Aorta (tissue), 5 donors: ENCODE measurements around the gene NRARP. TPM values are rescaled to one million over a fixed set of nuclear protein-coding genes. Genes with fewer than 3 reads are reported as not detected.

Source experiments
- ATAC-seq: fragments of 200-7000 bp; cut with Tn5 transposase; one replicate; pipeline ENCODE4 v1.9.1; 2022; ENCODE audit warnings: moderate library complexity; ENCODE audit not compliant: low FRiP score
- DNase-seq, 2 donors: peaks; one replicate each; pipeline ENCODE4 v3.0.0-alpha.2; 2020
- H3K27ac ChIP-seq, 2 donors: one replicate each; pipeline ENCODE4 v1.5.1; 2013; ENCODE audit warnings: low read length in 2 of 2, mild to moderate bottlenecking in 2 of 2, moderate library complexity in 2 of 2, control low read depth in 1 of 2, inconsistent platforms in 1 of 2, low read depth in 1 of 2
- H3K27me3 ChIP-seq, 2 donors: one replicate each; pipeline ENCODE4 v1.6.1; 2013; ENCODE audit warnings: control low read depth in 1 of 2, low read length in 1 of 2, mild to moderate bottlenecking in 1 of 2, moderate library complexity in 1 of 2; ENCODE audit not compliant: insufficient read depth in 2 of 2, control insufficient read depth in 1 of 2
- H3K36me3 ChIP-seq, 2 donors: one replicate each; pipeline ENCODE4 v1.6.1; 2013; ENCODE audit warnings: control low read depth in 1 of 2, low read length in 1 of 2, mild to moderate bottlenecking in 1 of 2; ENCODE audit not compliant: insufficient read depth in 2 of 2, control insufficient read depth in 1 of 2
- H3K4me1 ChIP-seq, 2 donors: one replicate each; pipeline ENCODE4 v1.6.1; 2013; ENCODE audit warnings: low read length in 2 of 2, control low read depth in 1 of 2, mild to moderate bottlenecking in 1 of 2, moderate library complexity in 1 of 2; ENCODE audit not compliant: insufficient read depth in 2 of 2, control insufficient read depth in 1 of 2
- H3K4me3 ChIP-seq, 2 donors: one replicate each; pipeline ENCODE4 v1.5.1; 2013; ENCODE audit warnings: low read length in 2 of 2, control low read depth in 1 of 2, mild to moderate bottlenecking in 1 of 2
- H3K9me3 ChIP-seq: one replicate; pipeline ENCODE4 v1.6.1; 2013; ENCODE audit warnings: mild to moderate bottlenecking, low read length; ENCODE audit not compliant: control insufficient read depth
- WGBS, 2 donors: extraction: QIAGEN DNeasy Blood & Tissue Kit; methylation state at CpG; one replicate each; pipeline ENCODE4 v1.1.7; 2013; 5-methylcytosine and 5-hydroxymethylcytosine counted together
- intact Hi-C, 2 donors: fragments of 100-400 bp; cut with DNase I; formaldehyde crosslinking; loops; one replicate each; pipeline versions ENCODE4 v1.14.2 to v1.15.0; 2022
- polyA plus RNA-seq, 2 donors: library from polyadenylated mRNA; stranded (reverse); fragments of 200-250 nt; gene quantifications; one replicate each; pipeline ENCODE4 v1.2.3, GENCODE V29; 2013
- total RNA-seq, 2 donors: library from RNA; stranded (reverse); fragmentation: NEBNext Ultra II Directional; extraction: Animal tissue kit (Norgen Biotek cat#: 25700); gene quantifications; one replicate each; pipeline ENCODE4 v1.2.1, GENCODE V29; 2021
- donor health status: healthy with polysubstance abuse.
- donor health status: Bipolar disorder and iron deficiency.
- donor health status: DM: no; HTN: no; CAD: no.
- donor health status: DM: no; HTN: no; CAD: no.
- donor health status: DM: yes; HTN: yes; CAD: no.

NRARP gene
- total and polyA plus RNA-seq, 4 donors: 0.50 to 26.6 (median 7.1) TPM

DNA sequence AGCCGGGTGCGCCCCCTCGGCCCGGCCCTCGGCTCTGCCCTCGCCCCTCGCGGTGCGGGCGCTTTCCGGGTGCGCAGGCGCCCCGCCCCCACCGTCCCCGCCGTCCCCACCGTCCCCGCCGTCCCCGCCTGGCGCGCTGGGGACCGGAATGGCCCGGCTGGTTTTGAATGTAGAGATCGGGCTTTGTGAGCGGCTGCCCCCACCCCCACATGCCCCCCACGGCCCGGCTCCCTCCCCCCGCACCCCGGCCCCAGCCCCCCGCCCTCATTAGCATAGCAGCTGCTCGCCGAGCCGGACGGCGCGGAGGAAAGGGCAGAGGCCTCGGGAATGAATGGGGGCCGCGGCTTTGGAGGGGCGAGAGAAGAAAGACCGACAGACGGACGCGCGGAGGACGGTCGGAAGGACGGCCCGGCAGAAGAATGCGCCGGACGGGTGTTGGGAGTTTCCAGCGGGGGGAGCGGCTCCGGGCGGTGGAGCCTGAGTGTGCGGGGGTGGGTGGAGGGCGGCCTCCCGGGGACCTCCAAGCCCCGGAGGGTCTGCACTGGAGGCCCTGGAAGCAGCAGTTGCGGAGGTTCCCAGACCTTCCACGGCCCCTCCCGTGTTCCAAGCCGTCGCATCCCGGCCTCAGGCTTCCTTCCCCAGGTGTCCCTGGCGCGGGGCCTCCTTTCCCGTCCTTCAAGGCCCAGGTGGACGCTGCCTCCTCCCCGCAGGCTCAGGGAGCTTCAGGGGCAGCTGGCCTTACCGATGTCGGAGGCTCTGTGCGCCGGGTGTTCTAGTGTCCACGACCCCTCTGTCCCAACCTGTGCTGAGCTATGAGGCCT lies 6.0 kb downstream of the NRARP start:
- intact Hi-C loops: loop anchor here (2.0 to 10.0 kb wide), 3 partner anchors 109 to 229 kb away; no protein-coding TSS in a partner anchor
- no peaks in the 10 kb centered on the region for H3K36me3 ChIP-seq
- H3K4me1 ChIP-seq: no peaks in the 10 kb centered on the region
- DNase-seq (no peak), ATAC-seq (no peak)
- H3K9me3 ChIP-seq: peaks cover 3% of the 10 kb centered on the region
- no peak overlapping the region for H3K27ac ChIP-seq
- no peak overlapping the region for H3K4me3 ChIP-seq
- WGBS, 2 donors: 26 to 39% methylated on average over 56 to 78 of the region's 78 CpGs
- H3K27me3 ChIP-seq: no peaks in the 10 kb centered on the region

DNA sequence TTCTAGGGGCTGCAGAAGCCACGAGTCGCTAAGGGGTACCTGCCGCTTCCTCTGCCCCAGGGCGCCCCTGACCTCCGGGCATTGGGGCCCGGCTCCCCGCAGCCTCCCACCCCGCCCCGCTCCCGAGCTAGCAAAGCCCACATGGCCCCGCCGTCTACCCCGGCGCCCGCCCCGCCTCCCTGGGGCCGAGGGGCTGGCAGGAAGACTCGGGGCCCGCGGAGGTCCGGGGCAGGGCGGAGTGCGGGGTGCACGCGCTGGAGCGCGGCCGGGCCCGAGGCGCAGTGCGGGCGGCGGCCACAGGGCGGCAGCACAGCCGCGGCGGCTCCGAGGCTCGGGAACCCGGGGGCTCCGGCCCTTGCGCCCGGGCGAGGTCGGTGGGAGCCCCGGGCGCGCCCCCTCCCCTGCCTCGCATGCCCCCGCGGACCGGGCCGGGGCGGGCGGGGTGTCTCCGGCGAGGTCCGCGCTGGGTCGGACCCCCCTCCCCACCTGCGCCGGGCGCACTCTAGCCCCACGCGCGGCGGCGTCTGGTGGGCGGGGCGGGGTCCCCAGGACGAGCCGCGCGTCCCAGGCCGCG lies 6.7 kb downstream of the NRARP start:
- Histone ChIP-seq H3K4me1 (no peaks in the 10 kb centered on the region), H3K27me3 (no peaks in the 10 kb centered on the region), H3K27ac (no peak overlapping the region), H3K36me3 (no peaks in the 10 kb centered on the region), H3K9me3 (peaks cover 3% of the 10 kb centered on the region), H3K4me3 (no peak overlapping the region)
- DNase-seq (no peak), ATAC-seq (peak; percentile 49)
- intact Hi-C loops: loop anchor here (2.0 to 10.0 kb wide), 3 partner anchors 109 to 229 kb away; no protein-coding TSS in a partner anchor
- WGBS, 2 donors: 2 to 5% methylated on average over 43 to 76 of the region's 76 CpGs

DNA sequence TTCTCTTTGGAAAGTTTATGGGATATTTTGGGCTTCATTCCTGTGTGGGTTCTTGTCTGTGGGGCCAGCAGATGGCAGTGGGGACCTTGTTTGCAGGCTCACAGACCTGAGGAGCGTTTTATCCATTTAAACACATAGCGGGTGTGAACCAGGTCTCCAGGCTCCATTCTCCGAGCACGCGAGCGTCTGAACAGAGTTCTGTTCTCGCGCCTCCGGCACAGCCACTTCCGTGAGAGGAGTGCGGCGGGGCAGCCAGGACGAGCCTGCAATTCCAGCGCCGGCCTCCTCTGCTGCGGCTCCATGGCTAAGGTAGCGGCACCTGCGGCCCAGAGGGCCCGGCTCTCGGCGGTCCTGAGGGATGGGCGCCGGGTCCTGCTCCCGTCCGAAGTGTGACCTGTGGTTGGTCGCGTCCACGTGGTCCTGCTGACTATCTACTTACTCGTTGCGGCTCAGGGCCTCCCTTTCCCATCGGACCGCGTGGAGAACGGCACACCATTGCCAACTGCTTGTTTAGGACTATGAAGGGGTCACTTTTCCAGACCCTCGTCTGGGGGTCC lies 7.3 kb downstream of the NRARP start:
- intact Hi-C loops: loop anchor here (2.0 to 10.0 kb wide), 3 partner anchors 110 to 230 kb away; no protein-coding TSS in a partner anchor
- H3K4me3 ChIP-seq: no peak overlapping the region
- 25 to 30% methylated on average over 35 of the region's 35 CpGs for WGBS, 2 donors
- ATAC-seq: peak; percentile 3
- DNase-seq: no peak
- H3K4me1 ChIP-seq: no peaks in the 10 kb centered on the region
- H3K27me3 ChIP-seq: no peaks in the 10 kb centered on the region
- H3K36me3 ChIP-seq: no peaks in the 10 kb centered on the region
- H3K9me3 ChIP-seq: peaks cover 3% of the 10 kb centered on the region
- no peak overlapping the region for H3K27ac ChIP-seq

DNA sequence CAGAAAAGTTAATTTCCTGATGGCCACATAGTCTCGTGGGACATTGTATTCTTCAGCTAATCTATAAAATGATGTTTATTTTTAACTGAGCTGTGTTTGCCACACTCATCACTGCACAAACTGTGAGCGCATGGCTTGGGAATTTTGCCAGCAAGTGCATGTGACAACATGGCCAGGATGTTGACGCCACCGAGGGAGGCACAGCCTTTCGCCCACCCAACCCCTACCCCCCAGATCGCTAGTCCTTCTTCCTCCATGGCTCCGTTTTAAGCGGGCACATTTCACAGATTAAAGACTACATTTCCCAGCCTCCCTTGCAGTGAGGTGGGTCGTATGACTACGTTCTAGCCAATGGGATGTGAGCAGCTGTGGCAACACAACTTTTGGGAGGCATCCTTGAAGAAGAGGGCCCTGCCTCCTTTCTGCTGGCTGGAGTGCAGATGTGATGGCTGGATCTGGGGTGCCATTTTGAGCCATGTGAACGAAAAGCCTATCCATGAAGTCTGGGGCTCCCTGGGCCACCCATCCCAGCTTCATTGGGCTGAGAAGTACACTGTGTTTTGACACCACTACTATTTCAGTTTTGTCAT lies 7.9 kb downstream of the NRARP start:
- Histone ChIP-seq H3K4me1 (no peaks in the 10 kb centered on the region), H3K27ac (no peak overlapping the region), H3K4me3 (no peak overlapping the region), H3K9me3 (peaks cover 3% of the 10 kb centered on the region), H3K36me3 (no peaks in the 10 kb centered on the region), H3K27me3 (no peaks in the 10 kb centered on the region)
- WGBS, 2 donors: 47 to 56% methylated on average over 11 of the region's 11 CpGs
- peak; percentile 4 for ATAC-seq
- no peak for DNase-seq
- intact Hi-C loops: loop anchor here (2.0 to 10.0 kb wide), 3 partner anchors 111 to 231 kb away; no protein-coding TSS in a partner anchor

DNA sequence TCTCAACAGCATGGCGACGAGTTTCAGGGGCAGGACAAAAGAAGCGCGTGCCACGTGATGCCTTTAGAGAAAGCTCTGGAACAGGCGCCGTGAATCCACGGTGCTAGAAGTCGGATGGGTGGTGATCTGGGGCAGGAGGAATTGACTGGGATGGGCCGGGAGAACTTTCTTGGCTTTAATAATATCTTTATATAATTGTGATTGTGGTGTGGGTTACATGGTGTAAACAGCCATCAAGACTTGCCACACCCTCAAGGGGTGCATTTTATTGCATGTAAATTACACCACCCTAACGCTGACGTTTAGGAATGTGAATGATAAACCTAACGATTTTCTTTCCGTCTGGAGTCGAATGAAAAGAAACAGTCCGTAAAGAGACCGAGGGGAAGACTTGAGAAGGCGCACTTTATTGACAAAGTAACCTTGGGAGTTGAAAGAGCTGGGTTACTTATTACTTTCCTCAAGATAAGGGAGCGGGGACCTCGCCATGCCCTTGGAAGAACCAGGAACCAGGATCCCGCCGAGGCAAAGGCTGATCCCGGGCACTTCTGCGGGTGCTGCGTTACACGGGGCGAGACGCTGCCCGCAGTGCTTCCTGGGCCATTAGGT lies 8.5 kb downstream of the NRARP start:
- Histone ChIP-seq H3K27me3 (no peaks in the 10 kb centered on the region), H3K4me3 (no peak overlapping the region), H3K27ac (no peak overlapping the region), H3K36me3 (no peaks in the 10 kb centered on the region), H3K9me3 (peaks cover 3% of the 10 kb centered on the region), H3K4me1 (no peaks in the 10 kb centered on the region)
- DNase-seq (no peak), ATAC-seq (no peak)
- intact Hi-C loops: loop anchor here (2.0 to 10.0 kb wide), 3 partner anchors 111 to 231 kb away; no protein-coding TSS in a partner anchor
- 75 to 82% methylated on average over 29 of the region's 29 CpGs for WGBS, 2 donors

DNA sequence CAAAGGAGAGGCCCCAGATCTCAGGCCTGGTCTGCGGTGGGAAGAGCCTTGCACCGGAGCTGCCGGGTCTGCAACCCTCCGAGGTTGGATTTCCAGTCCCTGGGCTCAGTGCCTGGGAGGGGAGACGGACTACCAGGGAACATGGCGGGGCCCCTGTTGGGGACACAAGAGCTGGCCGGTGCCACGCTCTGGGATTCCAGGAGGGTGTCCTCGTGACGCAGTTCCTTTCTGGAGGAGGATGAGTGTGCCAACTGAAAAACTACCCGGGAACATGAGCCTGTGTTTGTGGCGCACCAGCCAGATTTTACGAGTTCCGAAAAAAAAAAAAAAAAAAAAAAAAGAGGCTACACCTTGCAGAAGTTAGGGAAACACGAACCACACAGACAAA lies 9.0 kb downstream of the NRARP start:
- intact Hi-C loops: loop anchor here in 1 of 2 donors (10.0 kb wide), 1 partner anchor 112 kb away; no protein-coding TSS in a partner anchor
- no peaks in the 10 kb centered on the region for H3K27me3 ChIP-seq
- no peak overlapping the region for H3K27ac ChIP-seq

DNA sequence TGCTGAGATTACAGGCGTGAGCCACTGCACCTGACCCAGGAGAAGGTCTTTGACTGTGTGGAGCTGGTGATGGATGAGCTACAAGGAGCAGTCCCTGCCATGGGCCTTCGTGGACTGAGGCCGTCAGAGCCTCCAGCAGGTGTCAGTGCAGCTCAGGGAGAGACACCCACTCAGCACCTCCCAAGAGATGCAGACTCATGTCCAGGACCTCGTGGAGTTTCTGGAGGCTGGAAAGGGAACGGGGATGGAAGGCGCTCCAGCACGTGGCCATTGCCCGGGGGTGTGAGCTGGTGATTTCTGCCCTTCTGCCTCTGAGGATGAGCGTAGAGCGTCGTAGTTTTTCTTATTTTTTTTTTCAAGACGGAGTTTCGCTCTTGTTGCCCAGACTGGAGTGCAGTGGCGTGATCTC lies 15.1 kb downstream of the NRARP start:
- Histone ChIP-seq H3K4me3 (no peak overlapping the region), H3K27ac (no peak overlapping the region), H3K27me3 (no peaks in the 10 kb centered on the region), H3K36me3 (no peaks in the 10 kb centered on the region), H3K4me1 (no peaks in the 10 kb centered on the region), H3K9me3 (no peaks in the 10 kb centered on the region)
- peak; percentile 52 for ATAC-seq
- WGBS, 2 donors: 46 to 57% methylated on average over 14 of the region's 14 CpGs
- DNase-seq: peak in 1 of 2 donors; percentile 76
- intact Hi-C loops: no loop called here

More for the DNA sequence above, 9.0 kb downstream of the NRARP start:
- DNase-seq (no peak), ATAC-seq (no peak)
- WGBS, 2 donors: 70 to 72% methylated on average over 15 of the region's 15 CpGs
- no peaks in the 10 kb centered on the region for H3K36me3 ChIP-seq
- peaks cover 3% of the 10 kb centered on the region for H3K9me3 ChIP-seq
- H3K4me1 ChIP-seq: no peaks in the 10 kb centered on the region
- H3K4me3 ChIP-seq: no peak overlapping the region
